ENCODE measurements around the gene FAM149A.

GRCh38 chr4:186144946-186145569 lies 40.6 kb downstream of the FAM149A start:
- TF ChIP-seq CSDC2 (CRISPR knock-in tag; IDR thresholded peaks at IDR 0.05) (no peak), ZNF565 (CRISPR knock-in tag; conservative IDR thresholded peaks at IDR 0.05; ENCODE audit: low read depth) (no peak), TSHZ2 (CRISPR knock-in tag; IDR thresholded peaks at IDR 0.05) (no peak), ZFP30 (CRISPR knock-in tag; IDR thresholded peaks at IDR 0.05) (no peak)

Data from SK-N-SH treated with all-trans-retinoic acid at 6 μM for 48 hours (cell line).